NCI-H1105 treated with DMSO at 0.1 percent for 48 hours (cell line): ENCODE data around the gene CLN6.

Source experiments
- DNase-seq: peaks from one replicate; lab custom pipeline; 2025; lab: John Stamatoyannopoulos, UW

The CLN6 gene

DNA sequence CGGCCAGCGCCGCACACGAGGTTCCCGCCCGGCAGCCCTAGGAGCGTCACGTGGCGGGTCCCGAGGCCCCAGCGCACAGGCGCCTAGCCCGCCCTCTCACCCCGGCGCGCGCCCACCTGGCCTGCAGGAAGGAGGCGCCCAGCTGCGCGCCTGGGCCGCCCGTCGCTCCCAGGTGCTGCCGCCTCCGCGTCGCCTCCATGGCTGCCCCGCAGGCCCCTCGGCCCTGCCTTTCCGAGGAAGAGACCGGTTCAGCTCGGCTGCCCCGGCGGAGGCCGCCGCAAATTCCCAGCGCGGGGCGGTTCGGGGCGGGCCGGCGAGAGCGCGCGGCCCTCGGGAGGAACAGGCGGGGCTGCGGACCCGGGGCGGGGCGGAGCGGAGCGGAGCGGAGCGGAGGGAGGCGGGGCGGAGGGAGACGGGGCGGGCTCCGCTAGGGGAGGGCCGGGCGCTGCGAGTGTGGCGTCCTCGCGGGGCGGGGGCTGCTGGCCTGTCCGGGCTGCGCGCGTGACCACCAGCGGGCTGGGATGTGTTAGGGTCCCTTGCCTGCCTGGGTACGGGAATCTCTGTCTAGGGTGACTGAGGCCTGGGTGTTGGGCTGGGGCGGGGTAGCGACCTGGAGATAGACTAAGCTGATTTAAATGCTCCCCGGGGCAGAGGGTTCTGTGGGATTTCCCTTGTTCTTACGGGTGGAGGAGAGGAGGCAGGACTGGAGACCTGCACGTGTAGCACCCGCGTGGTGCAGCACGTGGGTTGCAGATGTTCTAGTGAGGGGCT, at the start of gene CLN6:
Gene CLN6 (minus strand): TSS at position 343 of the 771 bp plus-strand sequence. CDS start 144 bp downstream, at position 199.
- peak; percentile 82 for DNase-seq

GRCh38 chr15:68278595-68279405, 49.3 kb upstream of the CLN6 start:
- DNase-seq: peak; percentile 71

DNA sequence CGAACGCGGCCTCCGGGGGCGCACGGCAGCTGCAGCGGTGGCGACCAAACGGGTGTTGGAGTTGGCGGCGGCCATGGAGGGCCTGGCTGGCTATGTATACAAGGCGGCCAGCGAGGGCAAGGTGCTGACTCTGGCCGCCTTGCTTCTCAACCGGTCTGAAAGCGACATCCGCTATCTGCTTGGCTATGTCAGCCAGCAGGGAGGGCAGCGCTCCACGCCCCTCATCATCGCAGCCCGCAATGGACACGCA, 48.7 kb upstream of the CLN6 start:
- no peak for DNase-seq

- DNase-seq: peak; percentile 94
Measured at GRCh38 chr15:68277603-68278344, 48.2 kb upstream of the CLN6 start, which contains the start of gene FEM1B. Gene FEM1B (plus strand): TSS chr15:68277745. CDS start chr15:68278418, 673 bp downstream.

DNA sequence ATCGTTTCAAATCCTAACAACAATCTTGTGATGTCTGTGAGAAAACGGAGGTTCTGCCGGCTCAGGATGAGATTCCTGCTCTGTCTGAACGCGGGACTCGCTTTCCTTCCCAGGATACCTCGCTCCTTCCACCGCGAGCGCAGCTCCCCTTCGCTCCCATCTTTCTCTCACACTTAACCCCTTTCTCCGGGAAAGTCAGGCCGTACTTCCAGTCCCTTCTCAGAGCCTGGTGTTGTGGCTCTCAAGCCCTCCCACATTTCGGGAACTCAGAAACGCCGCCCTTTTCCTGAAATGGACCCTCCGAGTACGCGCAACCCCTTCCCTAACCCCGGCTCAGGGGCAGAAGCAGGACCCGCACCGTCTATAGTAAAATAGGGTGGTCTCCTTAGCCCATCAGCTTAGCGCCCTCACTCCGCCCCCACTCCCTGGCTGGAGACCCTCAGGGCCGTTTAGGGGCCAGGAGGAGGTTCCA, 47.6 kb upstream of the CLN6 start:
- peak; percentile 85 for DNase-seq

GRCh38 chr15:68276668-68277067, 47.1 kb upstream of the CLN6 start:
- DNase-seq: no peak

DNA sequence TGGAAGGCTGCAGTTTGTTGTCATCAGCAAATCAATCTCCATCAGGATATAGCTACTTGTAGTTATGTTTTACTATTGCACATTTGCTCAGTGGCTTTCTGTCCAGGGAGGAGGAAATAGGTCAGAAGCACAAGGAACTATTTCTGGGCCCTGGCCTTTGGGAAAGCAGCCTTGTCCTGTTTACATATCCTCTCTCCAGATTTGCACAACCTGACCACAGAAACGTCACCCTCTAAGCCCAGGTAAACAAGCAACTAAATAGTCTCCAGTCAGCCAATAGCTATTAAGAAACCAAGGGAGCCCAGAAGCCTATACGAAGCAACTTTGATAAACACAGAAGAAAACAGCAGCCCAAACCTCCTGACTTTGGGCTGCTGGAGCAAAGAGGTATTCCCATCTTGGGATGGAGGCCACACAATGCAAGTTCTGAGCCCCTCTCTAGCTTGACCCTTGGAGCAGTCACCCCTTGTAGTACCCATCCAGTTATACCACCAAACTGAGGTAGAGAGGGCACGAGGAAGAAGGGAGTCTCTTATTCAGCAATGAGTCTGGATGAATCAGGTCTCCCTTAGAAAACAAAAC, 45.7 kb upstream of the CLN6 start:
- DNase-seq: no peak

DNA sequence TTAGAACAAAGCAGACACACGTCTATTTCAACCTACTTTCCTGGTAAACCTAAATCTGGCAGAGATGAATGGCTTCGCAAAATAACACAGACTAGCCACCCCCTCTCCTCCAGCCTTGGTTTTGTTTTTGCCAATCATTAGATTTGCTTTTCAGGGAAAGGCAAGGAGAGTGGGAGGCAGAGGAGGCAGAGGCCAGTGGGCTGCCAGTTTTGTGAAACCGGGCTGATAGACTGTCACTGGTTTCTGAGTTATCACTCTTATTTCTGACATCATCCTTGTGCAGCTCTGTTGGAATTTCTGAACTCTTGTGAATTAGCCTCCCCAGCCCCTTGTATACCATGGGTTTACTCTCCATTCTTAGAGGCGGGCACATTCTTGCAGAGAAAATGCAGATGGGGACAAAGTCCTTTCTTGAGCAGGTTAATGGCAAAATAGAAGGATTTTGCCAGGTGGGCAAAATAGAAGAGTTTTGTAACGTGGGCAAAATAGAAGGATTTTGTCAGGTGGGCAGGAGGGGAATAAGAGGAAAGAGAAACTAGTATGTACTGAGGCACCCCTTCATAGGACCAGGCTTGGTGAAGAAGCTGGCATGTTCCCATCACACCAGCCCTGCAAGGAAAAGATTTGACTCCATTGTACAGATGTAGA, 44.8 kb upstream of the CLN6 start:
- no peak for DNase-seq

- no peak for DNase-seq
Measured at GRCh38 chr15:68272721-68273271, 43.3 kb upstream of the CLN6 start.

- no peak for DNase-seq
Measured at GRCh38 chr15:68271854-68272471, 42.4 kb upstream of the CLN6 start.

DNA sequence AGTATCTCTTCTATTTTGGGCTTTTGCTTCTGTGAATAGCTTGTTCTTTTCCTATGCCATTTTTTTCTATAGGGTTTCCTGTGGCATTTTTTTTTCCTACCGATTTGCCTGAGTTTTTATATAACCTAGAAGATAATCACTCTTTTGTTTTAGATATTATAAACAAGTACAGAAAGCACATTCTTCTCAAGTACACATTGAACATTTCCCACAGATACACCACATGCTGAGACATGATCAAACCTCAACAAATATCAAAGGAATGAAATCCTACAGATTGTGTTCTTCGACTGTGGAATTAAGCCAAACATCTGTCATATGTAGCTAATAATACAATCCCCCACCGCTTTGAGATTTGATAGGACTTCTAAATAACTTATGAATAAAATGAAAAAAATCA, 38.9 kb upstream of the CLN6 start:
- DNase-seq: no peak

DNA sequence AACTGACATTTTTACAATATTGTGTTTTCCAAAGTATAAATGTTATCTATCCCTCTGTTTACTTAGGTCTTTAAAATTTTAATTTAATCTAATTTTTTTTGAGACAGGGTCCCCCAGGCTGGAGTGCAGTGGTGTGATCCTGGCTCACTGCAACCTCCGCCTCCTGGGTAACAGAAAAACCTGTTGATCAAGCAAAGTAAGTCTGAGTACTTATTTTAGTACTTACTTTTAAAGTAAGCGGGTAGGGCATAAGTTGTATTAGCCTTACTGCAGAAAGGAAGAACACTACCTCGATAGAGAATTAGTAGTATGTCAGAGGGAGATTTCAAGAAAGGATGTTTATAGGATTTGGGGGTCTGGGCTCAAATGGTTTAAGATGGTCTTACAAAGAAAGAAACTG, 36.1 kb upstream of the CLN6 start:
- no peak for DNase-seq

DNA sequence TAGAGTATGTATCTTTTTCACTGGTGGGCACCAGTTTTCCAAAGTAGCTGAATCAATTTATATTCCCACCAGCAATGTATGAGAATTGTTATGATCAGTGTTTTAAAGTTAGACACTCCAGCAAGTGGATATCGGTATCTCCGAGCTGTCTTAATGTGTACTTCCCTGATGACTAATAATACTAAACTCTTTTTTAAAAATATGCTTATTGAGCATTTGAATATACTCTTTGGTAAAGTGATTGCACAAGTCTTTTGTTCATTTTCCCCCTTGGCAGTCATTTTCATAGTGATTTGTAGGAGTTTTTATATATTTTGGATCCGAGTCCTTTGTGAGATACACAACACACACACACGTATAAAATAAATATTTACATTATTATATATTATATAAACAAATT, 35.6 kb upstream of the CLN6 start:
- no peak for DNase-seq

- no peak for DNase-seq
Measured at GRCh38 chr15:68264282-68264681, 34.8 kb upstream of the CLN6 start.

DNA sequence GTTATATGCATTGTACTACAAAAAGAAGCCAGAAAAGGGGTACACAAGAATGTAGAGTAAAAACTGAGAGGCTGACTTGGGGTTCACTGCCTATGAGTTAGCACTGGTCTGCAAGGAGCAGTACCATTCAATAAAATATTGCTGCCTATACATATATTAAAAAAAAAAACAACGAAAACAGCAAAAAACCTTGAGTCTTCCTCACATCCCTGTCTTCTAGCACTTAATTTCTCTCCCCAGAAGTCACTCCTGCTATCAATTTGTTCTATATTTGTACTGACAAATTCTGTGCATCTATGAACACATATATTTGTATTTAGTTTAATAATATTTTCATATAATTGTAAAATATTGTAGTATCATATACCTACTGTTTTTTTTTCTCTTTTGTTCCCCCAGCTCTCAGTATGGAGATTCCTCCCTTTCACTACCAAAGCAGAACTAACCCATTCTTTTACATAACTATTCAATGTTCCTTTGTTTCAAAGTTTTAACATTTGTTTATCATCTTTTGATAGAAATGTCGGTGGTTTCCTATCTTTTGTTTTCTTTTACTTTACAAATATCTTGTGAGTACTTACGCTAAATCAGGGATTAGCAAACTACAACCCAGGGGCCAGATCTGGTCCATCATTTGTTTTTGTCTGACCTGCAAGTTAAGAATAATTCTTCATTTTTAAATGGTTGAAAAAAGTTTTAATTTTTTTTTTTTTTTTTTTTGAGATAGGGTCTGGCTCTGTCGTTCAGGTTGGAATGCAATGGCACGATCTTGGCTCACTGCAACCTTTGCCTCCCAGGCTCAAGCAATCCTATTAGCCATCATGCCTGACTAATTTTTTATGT, 33.2 kb upstream of the CLN6 start:
- no peak for DNase-seq

DNA sequence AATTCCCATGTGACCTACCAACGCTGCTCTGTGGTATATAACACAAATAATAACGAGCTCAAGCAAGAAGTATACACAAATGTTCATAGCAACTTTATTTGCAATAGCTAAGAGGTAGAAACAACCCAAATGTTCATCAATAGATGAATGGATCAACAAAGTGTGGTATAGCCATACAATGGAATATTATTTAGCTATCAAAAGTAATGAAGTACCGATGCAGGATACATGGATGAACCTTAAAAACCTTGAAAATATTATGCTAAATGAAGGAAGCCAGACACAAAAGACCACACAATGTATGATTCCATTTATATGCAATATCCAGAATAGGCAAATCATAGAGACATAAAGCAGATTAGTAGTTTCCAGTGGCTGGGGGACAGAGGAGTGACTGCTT, 32.5 kb upstream of the CLN6 start:
- no peak for DNase-seq

DNA sequence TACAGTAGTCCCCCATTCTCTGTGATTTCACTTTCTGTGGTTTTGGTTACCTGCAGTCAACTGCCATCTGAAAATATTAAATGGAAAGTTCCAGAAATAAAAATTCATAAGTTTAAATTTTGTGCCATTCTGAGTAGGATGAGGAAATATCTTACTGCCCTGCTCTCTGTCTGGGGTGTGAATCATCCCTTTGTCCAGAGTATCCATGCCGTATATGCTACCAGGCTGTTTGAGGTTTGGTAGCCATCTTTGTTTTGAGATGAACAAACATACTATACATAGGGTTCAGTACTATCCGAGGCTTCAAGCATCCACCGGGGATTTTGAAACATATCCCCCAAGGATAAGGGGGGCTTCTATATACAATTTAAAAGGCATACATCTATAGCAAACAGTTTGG, 31.7 kb upstream of the CLN6 start:
- DNase-seq: no peak

- no peak for DNase-seq
Measured at GRCh38 chr15:68259883-68260282, 30.4 kb upstream of the CLN6 start.

GRCh38 chr15:68258692-68259091, 29.2 kb upstream of the CLN6 start:
- no peak for DNase-seq
